Heart right ventricle (tissue), 16 donors: ENCODE measurements around the gene FOXN3. TPM values are rescaled to one million over a fixed set of nuclear protein-coding genes. Genes with fewer than 3 reads are reported as not detected.
A peak's percentile ranks its signal among the peaks of the same experiment; 100 is the strongest.

Experiments
- ATAC-seq, 8 donors: fragments of 200-7000 bp; cut with Tn5 transposase; one replicate each; pipeline ENCODE4 v1.9.1; 2020; ENCODE audit warnings: mild to moderate bottlenecking in 8 of 8, moderate library complexity in 8 of 8, moderate number of reproducible peaks in 1 of 8
- DNase-seq, 2 donors: peaks; one replicate each; pipeline ENCODE4 v3.0.0-alpha.2; 2020
- H3K27ac ChIP-seq, 10 donors: fragments of 200-600 bp; sonication (generic) in 2 of 10; one replicate each; pipeline versions ENCODE4 v1.5.0 to v1.8.0; 2020 to 2022; ENCODE audit warnings: mild to moderate bottlenecking in 3 of 10
- H3K27me3 ChIP-seq, 7 donors: fragments of 200-600 bp; one replicate each; pipeline ENCODE4 v1.8.0; 2021 to 2022; ENCODE audit warnings: mild to moderate bottlenecking in 2 of 7
- H3K36me3 ChIP-seq, 9 donors: fragments of 200-600 bp; sonication (generic) in 1 of 9; one replicate each; pipeline versions ENCODE4 v1.5.0 to v1.8.0; 2020 to 2022; ENCODE audit warnings: mild to moderate bottlenecking in 2 of 9
- H3K4me1 ChIP-seq, 9 donors: fragments of 200-600 bp; sonication (generic) in 1 of 9; one replicate each; pipeline versions ENCODE4 v1.5.0 to v1.8.0; 2020 to 2022; ENCODE audit warnings: mild to moderate bottlenecking in 4 of 9
- H3K4me3 ChIP-seq, 10 donors: fragments of 200-600 bp; sonication (generic) in 2 of 10; one replicate each; pipeline versions ENCODE4 v1.5.0 to v1.8.0; 2020 to 2022; ENCODE audit warnings: mild to moderate bottlenecking in 7 of 10, moderate library complexity in 2 of 10
- H3K9me3 ChIP-seq, 11 donors: fragments of 200-600 bp in 10 of 11; sonication (generic) in 2 of 11; one replicate each; pipeline versions ENCODE4 v1.5.0 to v1.8.0; 2013 to 2022; ENCODE audit warnings: mild to moderate bottlenecking in 2 of 11, control low read depth in 1 of 11, moderate library complexity in 1 of 11
- WGBS, 2 donors: extraction: QIAGEN DNeasy Blood & Tissue Kit; methylation state at CpG; one replicate each; pipeline ENCODE4 v1.1.7; 2013; ENCODE audit warnings: inconsistent platforms in 1 of 2; 5-methylcytosine and 5-hydroxymethylcytosine counted together
- intact Hi-C, 10 donors: fragments of 100-400 bp; cut with DNase I; formaldehyde crosslinking; loops; one replicate each; pipeline versions ENCODE4 v1.11.1 to v1.14.2; 2022
- polyA plus RNA-seq, 2 donors: library from polyadenylated mRNA; stranded (reverse); fragments of 200-250 nt; gene quantifications; one replicate each; pipeline ENCODE4 v1.2.3, GENCODE V29; 2013
- total RNA-seq, 10 donors: library from RNA; stranded (reverse); fragmentation: NEBNext Ultra II Directional in 3 of 10; extraction: Animal tissue kit (Norgen Biotek cat#: 25700) in 3 of 10; gene quantifications; one replicate each; pipeline versions ENCODE4 v1.2.1 to v1.2.4, GENCODE V29; 2021 to 2023
- TF ChIP-seq, protein P1 (sequence below), 9 donors: fragments of 200-600 bp; sonication (generic) in 2 of 9; IDR thresholded peaks; one replicate each; pipeline versions ENCODE4 v1.5.0 to v1.8.0; 2021 to 2022; ENCODE audit warnings: antibody characterized with exemption in 9 of 9, mild to moderate bottlenecking in 5 of 9, moderate library complexity in 1 of 9
- donor health status: Arrhythmogenic right ventricular cardiomyopathy.
- donor health status: ischemic (EF 13 %, LVEDD 7.1; RV severe dilation, severe dysfunction).
- donor health status: healthy with polysubstance abuse.
- donor health status: DM: no; HTN: yes; CAD: no.
- donor health status: DM: no; HTN: no; CAD: no.
- donor health status: ischemic (EF 25% LVEDD 6.9; RV normal size, moderate dysfunction).
- donor health status: ischemic (EF 25% LVEDD 5.7; RV mildly dilated, moderate dysfunction).
- donor health status: healthy.
- donor health status: DM: yes; HTN: yes; CAD: no.
- donor health status: Ischemic cardiomyopathy.
- donor health status: ischemic (EF 35%, LVEDD 5.7; RV mildly dilated, moderate dysfunction).
- donor health status: nonischemic (EF 11% LVEDD 7.7; RV severe dilation, severe dysfunction).
- donor health status: DM: yes; HTN: yes; CAD: no.
- donor health status: PGD.
- donor health status: ischemic (EF 29% LVEDD 5.4; RV normal size, mild dysfunction).
- donor health status: nonischemic (EF 23%, LVEDD 6.1; RV moderate dilation, normal function).

FOXN3 gene
- total and polyA plus RNA-seq, 12 donors = 13.0 to 150 (median 107) TPM

DNA sequence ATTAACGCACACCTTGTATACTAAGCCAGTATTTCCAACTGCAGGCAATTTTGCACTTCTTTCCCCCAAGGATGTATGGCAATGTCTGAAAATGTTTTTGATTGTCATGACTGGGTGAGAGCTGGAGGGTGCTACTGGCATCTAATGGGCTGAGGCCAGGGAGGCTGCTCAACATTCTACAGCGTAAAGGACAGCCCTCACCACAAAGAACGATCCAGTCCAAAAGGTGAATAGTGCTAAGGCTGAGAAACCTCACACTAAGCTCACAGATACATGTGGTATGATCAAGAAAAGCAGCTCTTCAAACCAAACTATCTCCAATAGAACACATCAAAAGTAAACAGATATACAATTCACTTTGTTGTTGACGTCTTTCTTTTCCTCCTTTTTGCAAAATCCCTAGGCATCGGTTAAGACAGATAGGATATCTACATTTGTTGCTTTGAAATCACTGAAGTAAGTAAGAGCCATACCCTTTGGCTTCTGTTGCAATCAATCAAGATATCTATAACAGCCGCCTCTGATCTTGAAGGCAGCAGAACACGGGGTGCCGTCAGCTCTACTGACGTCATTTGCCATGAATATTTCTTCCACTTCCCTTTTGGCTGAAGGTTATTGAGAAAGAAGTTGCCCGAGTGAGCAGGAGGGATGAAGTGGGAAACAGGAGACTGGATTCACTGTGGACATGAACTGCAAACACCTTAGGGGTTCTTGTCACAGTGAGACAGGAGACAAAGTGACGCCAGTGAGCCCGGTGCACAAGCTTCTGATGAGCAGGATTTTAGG is 218.3 kb downstream of the FOXN3 start:
- intact Hi-C loops = no loop called here
- peak in 5 of 8 donors; percentile 24 to 75 (median 47) for ATAC-seq
- TF ChIP-seq, protein P1, sequence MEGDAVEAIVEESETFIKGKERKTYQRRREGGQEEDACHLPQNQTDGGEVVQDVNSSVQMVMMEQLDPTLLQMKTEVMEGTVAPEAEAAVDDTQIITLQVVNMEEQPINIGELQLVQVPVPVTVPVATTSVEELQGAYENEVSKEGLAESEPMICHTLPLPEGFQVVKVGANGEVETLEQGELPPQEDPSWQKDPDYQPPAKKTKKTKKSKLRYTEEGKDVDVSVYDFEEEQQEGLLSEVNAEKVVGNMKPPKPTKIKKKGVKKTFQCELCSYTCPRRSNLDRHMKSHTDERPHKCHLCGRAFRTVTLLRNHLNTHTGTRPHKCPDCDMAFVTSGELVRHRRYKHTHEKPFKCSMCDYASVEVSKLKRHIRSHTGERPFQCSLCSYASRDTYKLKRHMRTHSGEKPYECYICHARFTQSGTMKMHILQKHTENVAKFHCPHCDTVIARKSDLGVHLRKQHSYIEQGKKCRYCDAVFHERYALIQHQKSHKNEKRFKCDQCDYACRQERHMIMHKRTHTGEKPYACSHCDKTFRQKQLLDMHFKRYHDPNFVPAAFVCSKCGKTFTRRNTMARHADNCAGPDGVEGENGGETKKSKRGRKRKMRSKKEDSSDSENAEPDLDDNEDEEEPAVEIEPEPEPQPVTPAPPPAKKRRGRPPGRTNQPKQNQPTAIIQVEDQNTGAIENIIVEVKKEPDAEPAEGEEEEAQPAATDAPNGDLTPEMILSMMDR (IDR thresholded peaks at IDR 0.05) = no peak
- Histone ChIP-seq H3K4me1 (peaks cover 0 to 36% (median 14%) of the 10 kb centered on the region in 9 donors), H3K4me3 (no peak overlapping the region), H3K36me3 (peaks cover 0 to 6% (median 0%) of the 10 kb centered on the region in 9 donors), H3K27me3 (no peaks in the 10 kb centered on the region), H3K9me3 (peaks cover 0 to 6% (median 0%) of the 10 kb centered on the region in 11 donors), H3K27ac (peak overlapping the region in 1 of 10 donors; percentile 20)
- WGBS, 2 donors = 62 to 71% methylated on average over 12 of the region's 12 CpGs
- no peak for DNase-seq

DNA sequence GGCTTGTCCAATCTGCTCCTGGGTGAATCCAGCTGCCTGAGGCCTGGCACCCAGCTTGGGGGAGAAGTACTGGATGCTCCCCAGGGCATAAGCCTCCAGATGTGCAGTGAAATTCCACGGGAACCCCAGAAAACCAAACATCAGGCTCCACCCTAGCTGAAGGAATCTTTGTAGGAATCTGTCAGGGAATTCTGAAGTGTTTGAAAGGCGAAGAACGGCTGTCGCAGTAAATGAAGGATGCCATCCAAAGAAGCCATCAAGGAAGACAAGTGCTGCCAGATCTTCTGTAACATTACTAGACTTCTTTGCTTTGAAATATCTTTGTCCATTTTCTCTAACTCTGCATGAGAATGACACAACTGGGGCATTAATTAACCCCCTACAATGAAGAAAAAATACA is 219.4 kb downstream of the FOXN3 start:
- intact Hi-C loops = no loop called here
- no peak for DNase-seq
- TF ChIP-seq, protein P1 (IDR thresholded peaks at IDR 0.05) = no peak

DNA sequence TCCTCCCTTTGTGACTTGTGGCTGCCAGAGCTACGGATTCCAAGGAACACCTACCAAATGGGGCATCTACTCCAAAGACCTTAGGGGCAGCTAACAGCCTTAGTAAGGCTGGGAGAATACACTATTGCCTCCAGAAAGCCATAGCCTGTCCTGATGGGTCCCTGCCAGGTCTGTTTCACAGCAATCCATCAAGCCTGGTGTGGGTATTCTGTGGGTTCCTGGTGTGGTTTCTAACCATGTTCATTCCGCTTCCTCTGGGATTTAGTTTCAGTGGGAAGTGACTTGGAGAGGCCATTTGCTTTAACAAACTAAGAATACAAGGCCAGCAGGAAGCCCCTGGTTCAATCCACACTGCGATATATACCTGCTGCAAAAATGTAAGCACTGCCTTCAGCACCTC is 220.5 kb downstream of the FOXN3 start:
- DNase-seq = no peak
- H3K36me3 ChIP-seq = peaks cover 0 to 6% (median 0%) of the 10 kb centered on the region in 9 donors
- 96 to 99% methylated on average over 3 of the region's 3 CpGs for WGBS, 2 donors
- H3K4me3 ChIP-seq = no peak overlapping the region
- TF ChIP-seq, protein P1 (IDR thresholded peaks at IDR 0.05) = no peak
- peaks cover 0 to 19% (median 7%) of the 10 kb centered on the region in 9 donors for H3K4me1 ChIP-seq
- intact Hi-C loops = no loop called here
- H3K9me3 ChIP-seq = peaks cover 0 to 12% (median 0%) of the 10 kb centered on the region in 11 donors
- H3K27ac ChIP-seq = no peak overlapping the region
- no peaks in the 10 kb centered on the region for H3K27me3 ChIP-seq
- no peak for ATAC-seq

More for the DNA sequence above, 219.4 kb downstream of the FOXN3 start:
- ATAC-seq = no peak
- Histone ChIP-seq H3K4me1 (peaks cover 0 to 29% (median 11%) of the 10 kb centered on the region in 9 donors), H3K36me3 (peaks cover 0 to 6% (median 0%) of the 10 kb centered on the region in 9 donors), H3K27ac (no peak overlapping the region), H3K9me3 (peaks cover 0 to 12% (median 0%) of the 10 kb centered on the region in 11 donors), H3K27me3 (no peaks in the 10 kb centered on the region), H3K4me3 (no peak overlapping the region)
- 94 to 96% methylated on average over 4 of the region's 4 CpGs for WGBS, 2 donors

DNA sequence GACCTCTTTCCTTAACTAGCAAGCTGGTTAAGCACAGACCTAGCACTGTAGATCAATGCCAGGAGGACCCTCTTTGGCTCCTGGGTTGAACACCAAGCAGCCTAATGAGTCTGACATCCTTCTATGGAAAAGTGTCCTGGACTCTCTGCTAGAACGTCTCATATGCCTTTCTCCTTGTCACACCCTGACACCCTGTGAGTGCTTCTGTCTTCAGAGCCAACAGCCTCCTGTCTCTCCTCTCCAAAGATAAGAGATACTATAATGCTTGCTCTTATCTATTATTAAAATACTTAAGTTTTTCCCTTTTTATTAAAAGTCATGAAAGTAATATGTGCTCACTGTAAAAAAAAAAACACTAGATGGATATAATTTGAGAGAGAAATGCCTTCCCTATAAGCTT is 222.7 kb downstream of the FOXN3 start:
- H3K4me1 ChIP-seq = peaks cover 0 to 19% (median 7%) of the 10 kb centered on the region in 9 donors
- H3K27ac ChIP-seq = no peak overlapping the region
- 19 to 43% methylated on average over 1 of the region's 1 CpG for WGBS, 2 donors
- TF ChIP-seq, protein P1 (IDR thresholded peaks at IDR 0.05) = no peak
- no peak overlapping the region for H3K4me3 ChIP-seq
- peaks cover 0 to 12% (median 0%) of the 10 kb centered on the region in 11 donors for H3K9me3 ChIP-seq
- peaks cover 0 to 12% (median 0%) of the 10 kb centered on the region in 9 donors for H3K36me3 ChIP-seq
- no peak for DNase-seq
- no peaks in the 10 kb centered on the region for H3K27me3 ChIP-seq
- no peak for ATAC-seq
- intact Hi-C loops = no loop called here
